Body of pancreas (tissue), 4 donors: ENCODE data around the gene MYL4. TPM values are rescaled to one million over a fixed set of nuclear protein-coding genes. Genes with fewer than 3 reads are reported as not detected.
A peak's percentile ranks its signal among the peaks of the same experiment; 100 is the strongest.

Source experiments
- ATAC-seq: fragments of 150-250 bp; one replicate; pipeline ENCODE4 v1.9.1; 2016
- DNase-seq, 4 donors: peaks; one replicate each; pipeline ENCODE4 v3.0.0-alpha.2; 2019
- H3K27ac ChIP-seq, 4 donors: fragments of 200-600 bp; sonication (generic); 1 replicate in 3 of 4; 2 replicates in 1 of 4; pipeline versions ENCODE4 v1.5.1 to v1.6.1; 2016 to 2019; ENCODE audit warnings: mild to moderate bottlenecking in 1 of 4, mixed read lengths in 1 of 4, moderate library complexity in 1 of 4
- H3K27me3 ChIP-seq, 2 donors: fragments of 200-600 bp; sonication (generic); one replicate each; pipeline ENCODE4 v1.6.0; 2016; ENCODE audit warnings: mild to moderate bottlenecking in 1 of 2
- H3K36me3 ChIP-seq, 2 donors: fragments of 200-600 bp; sonication (generic); replicated peaks in 1 of 2; 2 replicates each; pipeline ENCODE4 v1.5.1; 2016; ENCODE audit warnings: low read depth in 2 of 2; ENCODE audit not compliant: insufficient read depth in 1 of 2
- H3K4me1 ChIP-seq: fragments of 200-600 bp; sonication (generic); one replicate; pipeline ENCODE4 v1.6.0; 2016
- H3K4me3 ChIP-seq, 2 donors: fragments of 200-600 bp; sonication (generic); 1 replicate in 1 of 2; 2 replicates in 1 of 2; pipeline ENCODE4 v1.5.1; 2016 to 2019
- H3K9me3 ChIP-seq, 3 donors: fragments of 200-600 bp; sonication (generic); 1 replicate in 2 of 3; 2 replicates in 1 of 3; pipeline ENCODE4 v1.5.1; 2016
- CTCF ChIP-seq, 7 experiments: fragments of 450-650 bp in 4 of 7; fragments of 200-600 bp in 3 of 7; sonication (generic) in 3 of 7; IDR thresholded peaks; one replicate each; pipeline ENCODE4 v1.5.1; 2016 to 2019; ENCODE audit warnings: antibody characterized with exemption in 7 of 7
- POLR2A ChIP-seq, 3 donors: fragments of 450-650 bp; IDR thresholded peaks; one replicate each; pipeline ENCODE4 v1.6.1; 2016; ENCODE audit warnings: antibody characterized with exemption in 3 of 3, mild to moderate bottlenecking in 2 of 3
- WGBS, 2 donors: methylation state at CpG; one replicate each; pipeline ENCODE4 v1.1.5; 2017; 5-methylcytosine and 5-hydroxymethylcytosine counted together
- intact Hi-C: fragments of 100-400 bp; cut with DNase I; formaldehyde crosslinking; loops from one replicate; pipeline ENCODE4 v1.15.1; 2023
- total RNA-seq, 2 donors: library from RNA; depleted of rRNA; stranded (reverse); fragments of >200 nt; gene quantifications; one replicate each; pipeline ENCODE4 v1.1.0, GENCODE V29; 2016

Gene MYL4
- total RNA-seq, 2 donors from 2014 or later, result not detected

GRCh38 chr17:47205419-47205963, 3.7 kb upstream of the MYL4 start:
- intact Hi-C loops, result no loop called here
- 48 to 53% methylated on average over 9 of the region's 9 CpGs for whole genome bisulfite sequencing, 2 donors
- DNase-seq (peak; percentile 42 to 75 (median 64)), ATAC-seq (peak; percentile 84)
- peak overlapping the region in 3 of 4 donors; percentile 47 to 77 (median 54) for H3K27ac ChIP-seq
- no peaks in the 10 kb centered on the region for H3K27me3 ChIP-seq
- TF ChIP-seq POLR2A (IDR thresholded peaks at IDR 0.05) (no peak), CTCF (IDR thresholded peaks at IDR 0.05) (no peak)
- peaks cover 10% of the 10 kb centered on the region for H3K4me1 ChIP-seq
- no peaks in the 10 kb centered on the region for H3K36me3 ChIP-seq
- no peaks in the 10 kb centered on the region for H3K9me3 ChIP-seq
- no peak overlapping the region for H3K4me3 ChIP-seq

- H3K36me3 ChIP-seq, result no peaks in the 10 kb centered on the region
- intact Hi-C loops, result no loop called here
- H3K27ac ChIP-seq, result no peak overlapping the region
- DNase-seq, result no peak
- H3K9me3 ChIP-seq, result no peaks in the 10 kb centered on the region
- H3K4me3 ChIP-seq, result no peak overlapping the region
- ATAC-seq, result no peak
- WGBS, 2 donors, result 81 to 82% methylated on average over 8 of the region's 8 CpGs
- H3K4me1 ChIP-seq, result peaks cover 10% of the 10 kb centered on the region
- TF ChIP-seq CTCF (IDR thresholded peaks at IDR 0.05) (no peak), POLR2A (IDR thresholded peaks at IDR 0.05) (no peak)
- no peaks in the 10 kb centered on the region for H3K27me3 ChIP-seq
Measured at GRCh38 chr17:47207143-47208067, 1.7 kb upstream of the MYL4 start.

GRCh38 chr17:47209499-47209898, 351 bp downstream of the MYL4 start:
- no peak for ATAC-seq
- no peak overlapping the region for H3K4me3 ChIP-seq
- H3K27ac ChIP-seq, result no peak overlapping the region
- no peaks in the 10 kb centered on the region for H3K9me3 ChIP-seq
- H3K27me3 ChIP-seq, result no peaks in the 10 kb centered on the region
- H3K36me3 ChIP-seq, result no peaks in the 10 kb centered on the region
- no peak for DNase-seq
- 93 to 100% methylated on average over 3 of the region's 3 CpGs for WGBS, 2 donors
- peaks cover 10% of the 10 kb centered on the region for H3K4me1 ChIP-seq
- no peak for TF ChIP-seq CTCF (IDR thresholded peaks at IDR 0.05)
- no peak for TF ChIP-seq POLR2A (IDR thresholded peaks at IDR 0.05)
- intact Hi-C loops, result no loop called here

GRCh38 chr17:47210105-47210504, 957 bp downstream of the MYL4 start:
- no peaks in the 10 kb centered on the region for H3K36me3 ChIP-seq
- DNase-seq, result no peak
- no peaks in the 10 kb centered on the region for H3K9me3 ChIP-seq
- intact Hi-C loops, result no loop called here
- TF ChIP-seq CTCF (IDR thresholded peaks at IDR 0.05) (no peak), POLR2A (IDR thresholded peaks at IDR 0.05) (no peak)
- H3K4me1 ChIP-seq, result peaks cover 6% of the 10 kb centered on the region
- no peak overlapping the region for H3K27ac ChIP-seq
- ATAC-seq, result no peak
- H3K27me3 ChIP-seq, result no peaks in the 10 kb centered on the region
- no peak overlapping the region for H3K4me3 ChIP-seq
- WGBS, 2 donors, result 58% methylated on average over 3 of the region's 3 CpGs
